ENCODE results near the gene GSE1.

The GSE1 gene

DNA sequence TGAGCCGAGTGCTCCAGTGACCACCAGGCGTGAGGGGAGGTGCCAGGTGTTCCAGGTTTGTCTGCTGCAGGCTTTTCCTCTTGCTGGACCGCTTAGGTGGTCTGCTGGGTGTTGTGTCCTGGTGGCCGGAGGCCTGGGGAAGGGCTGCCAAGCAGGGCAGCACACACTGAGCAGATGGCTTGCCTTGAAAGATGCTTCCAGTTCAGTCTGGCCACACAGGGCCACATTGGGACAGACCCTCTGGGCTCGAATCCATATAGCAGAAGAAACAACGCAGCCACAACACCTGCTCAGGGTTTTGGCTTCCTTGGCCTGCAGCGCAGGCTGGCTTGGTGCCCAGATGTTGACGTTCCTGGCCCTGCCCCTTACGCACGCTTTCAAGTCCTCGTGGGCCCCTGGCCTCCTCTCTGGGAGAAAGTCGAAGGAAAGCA, 50.8 kb downstream of the GSE1 start:
- DNase-seq: no peak

DNA sequence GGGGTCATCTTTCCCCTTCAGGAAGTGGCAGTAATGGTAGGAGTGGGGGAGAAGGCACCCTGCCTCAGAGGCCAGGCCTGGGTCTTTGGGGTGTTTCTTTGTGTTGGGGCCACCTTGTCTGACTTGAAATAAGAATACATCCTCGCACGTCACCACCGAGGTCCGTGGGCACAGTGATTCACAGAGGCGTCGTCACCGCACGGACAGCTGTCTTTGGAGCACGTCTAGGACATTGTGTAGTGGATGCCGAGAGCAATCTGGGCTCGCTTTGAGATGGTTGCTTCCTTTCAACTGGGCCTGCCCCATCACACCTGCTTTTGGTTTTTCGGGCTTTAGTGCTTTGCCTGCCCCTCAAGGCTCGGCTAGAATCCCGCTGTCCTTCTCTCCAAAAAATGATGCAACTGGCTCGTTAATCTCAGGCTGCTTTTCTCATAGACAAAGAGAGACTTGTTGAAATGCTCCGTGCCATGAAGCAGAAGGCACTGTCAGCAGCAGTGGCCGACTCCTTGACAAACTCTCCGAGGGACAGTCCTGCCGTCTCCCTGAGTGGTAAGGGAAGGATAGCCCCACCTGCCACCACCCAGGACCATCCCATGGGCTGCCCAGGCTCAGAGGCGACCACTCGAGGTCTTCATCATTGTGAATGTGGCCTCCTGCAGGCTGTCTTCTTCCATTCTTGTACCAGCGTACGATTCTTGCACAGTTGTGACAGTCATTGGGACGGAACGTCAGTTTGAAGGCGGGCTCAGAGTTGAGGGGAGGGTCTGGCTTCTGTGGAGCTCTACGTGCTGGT, 51.7 kb downstream of the GSE1 start:
- DNase-seq: no peak

DNA sequence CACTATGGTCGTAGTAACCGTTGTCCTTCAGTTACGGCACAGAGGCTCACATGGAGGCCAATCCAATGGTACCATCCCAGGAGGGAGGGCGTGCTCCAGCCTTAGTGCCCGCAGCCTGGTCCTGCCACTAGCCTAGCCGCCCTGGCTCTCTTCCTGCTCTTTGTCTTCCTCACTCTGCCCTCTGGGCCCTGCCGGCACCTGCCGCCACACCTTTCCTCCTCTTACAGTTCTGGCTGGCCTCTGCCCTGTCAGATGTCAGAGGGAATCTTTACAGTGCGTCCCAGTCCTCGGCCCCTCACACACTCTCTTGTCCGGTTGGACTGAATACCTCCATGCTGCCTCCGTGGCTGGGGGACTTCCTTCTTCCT, 52.2 kb downstream of the GSE1 start:
- no peak for DNase-seq

DNA sequence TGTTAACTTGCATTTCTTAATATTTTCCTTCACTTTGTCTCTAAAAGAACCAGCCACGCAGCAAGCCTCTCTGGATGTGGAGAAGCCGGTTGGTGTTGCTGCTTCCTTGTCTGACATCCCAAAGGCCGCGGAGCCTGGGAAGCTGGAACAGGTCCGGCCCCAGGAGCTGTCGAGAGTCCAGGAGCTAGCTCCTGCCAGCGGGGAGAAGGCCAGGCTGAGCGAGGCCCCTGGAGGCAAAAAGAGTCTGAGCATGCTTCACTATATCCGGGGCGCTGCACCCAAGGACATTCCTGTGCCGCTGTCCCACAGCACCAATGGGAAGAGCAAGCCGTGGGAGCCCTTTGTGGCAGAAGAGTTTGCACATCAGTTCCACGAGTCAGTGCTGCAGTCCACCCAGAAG, 52.8 kb downstream of the GSE1 start:
- no peak for DNase-seq

DNA sequence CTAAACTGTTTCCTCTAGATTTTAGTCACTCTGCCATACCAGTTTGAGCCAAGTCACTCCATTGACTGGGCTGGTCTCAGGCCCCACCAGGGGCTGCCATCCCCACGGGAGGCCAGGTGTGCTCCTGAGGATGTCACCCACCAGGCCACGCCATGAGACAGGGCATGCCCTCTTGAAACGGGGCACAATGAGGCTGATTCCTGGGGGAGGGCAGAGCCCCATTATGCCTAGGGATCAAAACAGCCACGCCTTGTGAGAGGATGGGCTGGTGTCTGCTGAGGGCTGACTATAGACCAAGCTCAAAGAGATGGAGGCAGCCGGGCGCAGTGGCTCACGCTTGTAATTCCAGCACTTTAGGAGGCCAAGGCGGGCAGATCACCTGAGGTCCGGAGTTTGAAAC, 54.1 kb downstream of the GSE1 start:
- DNase-seq: no peak

DNA sequence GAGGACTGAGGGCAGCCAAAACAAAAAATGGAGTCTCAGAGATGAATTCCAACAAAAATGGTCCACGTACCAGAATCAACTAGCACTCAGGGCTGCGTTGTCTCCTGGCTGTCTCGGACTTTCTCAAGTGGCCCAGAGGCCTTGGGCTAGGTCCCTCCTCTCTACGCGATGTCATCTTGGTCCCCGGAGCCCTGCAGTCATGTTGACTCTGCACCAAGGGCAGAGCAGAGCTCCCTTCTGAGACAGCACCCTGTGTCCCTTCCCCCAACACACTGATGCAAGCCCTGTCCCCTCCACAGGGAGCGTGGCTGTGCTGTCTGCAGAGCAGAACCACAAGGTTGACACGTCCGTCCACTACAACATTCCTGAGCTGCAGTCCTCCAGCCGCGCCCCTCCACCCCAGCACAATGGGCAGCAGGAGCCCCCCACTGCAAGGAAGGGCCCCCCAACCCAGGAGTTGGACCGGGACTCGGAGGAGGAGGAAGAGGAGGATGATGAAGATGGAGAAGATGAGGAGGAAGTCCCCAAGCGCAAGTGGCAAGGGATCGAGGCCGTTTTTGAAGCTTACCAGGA, 54.8 kb downstream of the GSE1 start:
- no peak for DNase-seq

DNA sequence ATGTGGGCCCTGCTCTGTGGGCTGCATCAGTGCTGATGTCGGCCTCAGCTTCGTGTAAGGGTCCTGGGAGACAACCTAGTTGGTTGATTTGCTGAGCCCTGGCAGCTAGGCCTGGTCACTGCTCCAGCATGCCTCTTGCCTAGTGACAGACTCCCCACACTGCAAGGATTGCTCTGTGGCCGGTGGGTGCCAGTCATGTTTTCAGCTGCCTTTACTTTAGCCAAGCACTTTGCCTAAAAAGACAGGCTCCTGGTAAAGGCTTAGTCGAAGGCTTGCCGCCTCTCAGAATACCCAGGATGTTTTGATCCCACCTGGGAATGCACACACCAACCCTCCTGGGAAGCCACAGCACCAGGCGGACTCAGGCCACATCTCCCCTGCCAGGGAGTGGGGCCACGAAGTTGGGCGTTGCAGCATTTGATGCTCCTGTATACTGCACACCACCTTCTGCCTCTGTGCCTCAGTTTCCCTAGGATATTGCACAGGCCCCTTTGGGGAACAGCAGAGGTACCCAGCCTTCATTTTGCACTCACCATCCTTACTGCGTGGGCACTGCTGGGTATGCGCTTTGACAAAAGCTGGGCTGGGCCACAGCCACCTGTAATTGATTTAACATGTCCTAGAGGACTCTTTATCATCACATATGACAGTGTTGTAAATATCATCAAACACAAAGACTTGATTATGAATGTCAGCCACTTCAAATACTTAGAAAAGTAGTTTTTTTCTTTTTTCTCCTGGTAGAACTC, 55.7 kb downstream of the GSE1 start:
- no peak for DNase-seq

DNA sequence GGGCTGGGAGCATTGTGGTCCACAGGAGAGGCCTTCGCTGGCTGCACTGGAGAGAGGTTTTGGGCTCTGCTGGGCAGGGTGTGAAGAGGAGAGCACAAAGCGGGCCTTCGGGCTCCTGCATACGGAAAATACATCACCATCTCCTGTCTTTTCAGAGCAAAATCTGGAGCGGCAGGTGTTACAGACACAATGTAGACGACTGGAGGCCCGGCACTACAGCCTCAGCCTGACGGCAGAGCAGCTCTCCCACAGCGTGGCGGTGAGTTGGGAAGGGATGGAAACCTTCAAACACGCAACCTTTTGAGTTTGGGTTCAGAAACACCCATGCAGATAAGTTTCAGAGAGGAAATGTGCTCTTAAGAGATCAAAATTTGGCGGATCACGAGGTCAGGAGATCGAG, 57.7 kb downstream of the GSE1 start:
- DNase-seq: no peak

DNA sequence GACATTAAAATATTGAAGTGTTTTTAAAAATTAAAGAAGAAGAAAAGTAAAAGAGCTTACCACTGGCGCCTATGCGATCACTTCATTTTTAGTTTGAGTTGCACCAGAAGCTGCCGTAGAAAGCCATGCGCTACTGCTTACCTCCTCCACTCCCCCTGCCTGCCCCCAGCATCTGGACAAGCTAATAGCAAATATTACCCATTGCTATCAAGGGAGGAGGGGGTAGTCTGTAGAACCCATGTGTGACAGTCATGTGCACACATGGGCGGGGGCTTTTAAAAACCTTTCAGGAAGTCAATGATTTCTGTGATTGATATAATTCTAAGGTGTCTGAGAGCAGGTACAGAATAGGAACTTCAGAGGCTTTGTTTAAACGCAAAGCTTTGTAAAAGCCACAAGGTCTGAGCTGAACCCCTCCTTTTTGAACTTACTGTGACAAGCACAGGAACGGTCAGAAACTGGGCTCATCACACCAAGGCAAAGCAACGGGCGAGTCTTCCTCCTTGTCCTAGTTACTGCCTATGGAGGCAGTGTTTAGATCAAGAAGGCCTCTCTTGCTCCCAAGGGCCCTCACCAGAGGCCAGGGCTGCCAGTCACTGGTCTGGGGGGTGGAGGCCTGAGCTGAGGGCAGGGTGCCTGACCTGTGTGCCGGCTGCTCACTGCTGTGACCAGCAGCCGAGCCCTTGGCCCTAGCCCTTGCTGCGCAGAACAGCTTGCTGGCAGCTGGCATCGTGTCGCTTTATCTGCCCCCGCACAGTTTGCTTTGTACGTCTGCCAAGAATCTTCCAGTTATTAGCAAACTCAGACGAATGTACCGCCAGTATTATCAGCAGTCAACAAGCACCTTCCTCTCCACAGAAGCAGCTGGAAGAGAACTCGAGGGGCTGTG, 60.7 kb downstream of the GSE1 start:
- no peak for DNase-seq

DNA sequence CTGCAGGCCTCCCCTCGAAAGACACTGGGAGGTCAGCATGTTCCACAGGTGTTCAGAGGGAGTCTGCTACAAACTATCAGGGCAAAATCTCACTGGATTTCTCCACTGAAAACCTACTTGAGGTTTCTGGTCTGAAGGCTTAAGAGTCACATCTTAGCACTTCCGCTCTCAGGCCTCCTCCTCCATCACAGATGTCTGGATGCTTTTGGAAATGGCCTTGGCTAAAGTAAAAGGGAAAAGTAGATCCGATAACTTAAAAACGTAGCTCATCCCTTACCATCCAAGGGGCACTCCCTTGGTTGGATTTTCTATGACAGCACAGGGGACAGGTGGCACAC, 61.3 kb downstream of the GSE1 start:
- no peak for DNase-seq

DNA sequence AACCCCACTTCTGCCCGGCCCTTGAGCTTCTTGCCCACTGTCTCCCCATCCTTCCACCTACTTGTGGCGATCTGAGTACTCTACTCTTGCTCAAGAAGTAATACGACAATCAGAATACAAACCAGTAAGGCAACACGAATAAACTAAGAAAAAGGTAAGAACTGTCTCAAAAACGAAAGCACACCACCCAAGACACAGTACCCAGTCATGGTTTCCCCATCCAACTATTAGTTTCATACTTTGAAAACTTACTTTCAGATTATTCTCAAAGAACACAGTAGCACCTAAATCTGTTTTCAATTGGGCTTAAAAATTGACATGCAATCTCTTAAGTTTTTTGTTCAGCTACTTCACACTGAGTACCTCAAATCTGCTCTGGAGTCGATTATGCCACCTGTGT, 61.7 kb downstream of the GSE1 start:
- DNase-seq: no peak

DNA sequence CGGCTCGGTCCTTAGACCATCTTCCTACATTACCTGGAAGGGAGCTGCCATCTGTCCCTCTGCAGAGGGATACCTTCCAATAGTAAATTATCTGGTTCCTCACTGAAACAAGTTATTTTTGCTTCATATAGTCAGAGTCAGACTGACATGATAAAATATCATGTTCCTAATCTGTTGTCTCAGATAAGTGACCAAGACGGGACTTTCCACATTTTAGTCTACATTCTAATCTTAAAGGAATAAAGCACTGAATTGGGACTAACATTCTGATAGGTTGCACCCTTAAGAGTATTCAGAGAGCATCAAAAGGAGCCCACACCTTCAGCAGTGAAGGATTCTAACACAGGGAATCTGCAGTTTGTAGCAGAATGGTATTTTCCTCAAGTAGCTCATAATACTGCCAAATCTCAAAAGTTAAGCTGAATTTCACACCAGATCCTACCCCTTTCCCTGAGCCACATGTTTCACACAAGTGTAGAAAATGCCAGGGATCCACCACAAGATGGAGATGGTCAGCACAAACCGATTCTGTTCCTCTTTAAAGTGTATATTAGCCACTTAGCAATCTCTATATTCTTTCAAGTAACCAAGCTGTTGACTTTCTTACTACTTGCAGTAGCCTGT, 62.2 kb downstream of the GSE1 start:
- DNase-seq: no peak

DNA sequence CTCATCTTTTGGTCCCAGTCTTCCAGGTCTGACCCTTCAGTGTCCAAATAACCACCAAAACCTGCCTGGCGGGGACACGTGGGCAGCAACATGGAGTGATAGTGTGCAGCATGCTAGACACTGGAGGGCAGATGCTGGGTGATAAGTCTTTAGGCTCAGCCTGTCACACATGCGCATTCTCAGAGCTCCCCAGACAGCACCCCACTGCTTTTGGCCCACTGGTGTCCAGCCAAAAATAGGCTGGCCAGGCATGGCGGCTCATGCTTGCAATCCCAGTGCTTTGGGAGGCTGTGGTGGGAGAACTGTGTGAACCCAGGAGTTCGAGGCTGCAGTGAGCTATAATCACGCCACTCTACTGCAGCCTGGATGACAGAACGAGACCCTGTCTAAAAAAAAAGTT, 63.3 kb downstream of the GSE1 start:
- no peak for DNase-seq

DNA sequence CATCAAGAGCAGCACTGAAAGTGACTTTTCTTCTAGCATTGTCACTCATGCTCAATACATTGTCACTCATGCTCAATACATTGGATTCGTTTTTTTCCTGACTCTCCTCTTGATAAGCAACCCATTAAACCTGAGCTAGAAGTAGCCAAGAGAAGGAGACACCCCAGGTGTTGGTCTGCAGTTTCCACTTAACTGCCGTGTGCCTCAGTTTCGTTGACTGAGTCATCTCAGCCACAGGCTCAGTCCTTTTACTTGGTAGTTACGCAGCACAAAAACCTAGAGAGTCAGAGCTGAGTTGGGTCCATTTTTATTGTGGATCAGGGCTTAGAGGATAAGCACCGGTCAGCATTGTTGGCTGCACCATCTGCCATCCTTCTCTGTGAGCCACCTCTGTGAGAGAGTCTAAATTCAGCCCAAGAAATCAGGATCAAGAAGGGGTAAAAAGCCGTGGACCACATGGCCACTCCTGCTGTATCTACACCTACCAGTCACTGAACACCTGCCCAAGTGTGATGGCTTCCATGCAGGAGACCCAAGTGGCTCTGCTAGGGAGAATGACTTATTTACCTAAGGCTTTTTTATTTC, 64.4 kb downstream of the GSE1 start:
- no peak for DNase-seq

DNA sequence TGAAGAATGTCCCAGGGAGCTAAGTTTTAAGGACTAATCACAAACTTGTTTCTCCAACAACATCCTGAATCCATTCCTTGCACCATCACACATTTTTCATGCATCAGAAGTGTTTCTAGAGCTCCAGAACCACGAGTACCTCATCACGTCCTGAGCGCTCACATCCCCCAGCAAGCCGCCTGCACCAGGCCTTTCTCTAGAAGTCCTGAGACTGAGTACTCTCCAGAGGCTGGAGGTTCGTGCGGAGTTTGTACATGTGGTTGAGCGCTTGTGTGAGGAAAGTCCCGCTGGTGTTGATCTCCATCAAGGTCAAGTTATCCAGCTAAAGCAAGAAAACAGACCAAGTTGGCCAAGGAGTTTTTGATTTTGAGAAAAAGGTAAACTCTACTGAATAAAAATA, 64.9 kb downstream of the GSE1 start:
- no peak for DNase-seq

DNA sequence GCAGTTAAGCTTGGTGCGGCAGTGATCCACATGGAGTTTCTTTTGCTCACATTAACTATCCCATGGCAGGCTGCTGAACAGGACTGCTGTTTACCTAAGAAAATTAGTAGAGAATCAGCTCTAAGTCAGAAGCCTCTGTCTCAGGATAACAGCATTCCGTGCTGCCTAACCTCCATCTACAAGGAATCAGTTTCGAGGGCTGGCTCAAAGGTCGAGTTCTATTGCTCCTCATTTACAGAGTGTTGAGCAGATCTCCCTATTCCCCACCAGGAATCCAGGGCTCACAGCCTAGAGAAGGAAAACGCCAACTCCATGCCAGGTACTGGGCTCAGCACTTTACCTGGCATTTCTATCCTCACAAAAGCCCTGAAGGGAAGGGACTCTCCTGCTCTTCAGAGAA, 65.7 kb downstream of the GSE1 start:
- no peak for DNase-seq

DNA sequence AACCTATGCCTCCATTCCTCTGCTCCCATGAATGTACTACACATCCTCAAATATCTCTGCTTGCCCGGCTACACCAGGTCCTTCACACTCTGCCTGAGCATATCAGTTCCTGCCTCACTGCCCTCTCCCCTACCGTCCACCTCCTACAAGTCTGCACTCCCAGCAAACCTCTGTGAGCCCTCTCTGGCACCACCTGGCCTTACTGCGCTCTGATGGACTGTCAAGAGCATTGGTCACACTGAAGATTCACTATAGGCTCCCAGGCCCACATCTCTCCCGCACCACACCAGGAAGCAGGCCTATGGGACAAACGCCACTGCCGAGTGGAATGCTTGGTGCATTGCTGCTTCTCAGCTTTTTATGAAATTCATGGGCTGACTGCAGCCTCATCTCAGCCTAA, 66.7 kb downstream of the GSE1 start:
- no peak for DNase-seq

DNA sequence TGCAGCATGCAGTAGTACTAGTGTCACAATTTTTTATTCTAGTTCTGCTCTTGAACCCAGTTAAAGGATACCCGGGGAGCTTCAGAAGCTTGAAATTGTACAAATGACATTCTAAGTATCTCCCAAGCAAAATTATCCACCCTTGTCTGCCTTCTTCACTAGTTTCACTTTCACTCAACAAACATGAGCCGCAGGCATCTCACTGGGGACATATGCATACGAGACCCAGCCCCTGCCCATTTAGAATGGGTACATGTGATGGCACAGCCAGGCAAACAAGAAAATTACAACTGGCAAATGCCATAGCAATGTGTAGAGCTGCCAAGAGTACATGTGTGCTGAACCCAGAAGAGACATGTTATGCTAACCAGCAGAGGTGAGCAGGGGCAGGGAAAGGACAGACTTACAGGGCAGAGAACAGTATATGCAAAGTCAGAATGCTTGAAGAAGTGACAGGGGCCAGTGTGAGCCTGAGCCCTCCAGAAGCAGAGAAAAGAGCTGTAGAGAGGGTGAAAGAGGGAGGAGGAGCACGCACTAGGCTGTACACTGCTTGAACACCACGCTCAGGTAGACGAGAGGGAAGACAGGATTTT, 67.3 kb downstream of the GSE1 start:
- DNase-seq: no peak

DNA sequence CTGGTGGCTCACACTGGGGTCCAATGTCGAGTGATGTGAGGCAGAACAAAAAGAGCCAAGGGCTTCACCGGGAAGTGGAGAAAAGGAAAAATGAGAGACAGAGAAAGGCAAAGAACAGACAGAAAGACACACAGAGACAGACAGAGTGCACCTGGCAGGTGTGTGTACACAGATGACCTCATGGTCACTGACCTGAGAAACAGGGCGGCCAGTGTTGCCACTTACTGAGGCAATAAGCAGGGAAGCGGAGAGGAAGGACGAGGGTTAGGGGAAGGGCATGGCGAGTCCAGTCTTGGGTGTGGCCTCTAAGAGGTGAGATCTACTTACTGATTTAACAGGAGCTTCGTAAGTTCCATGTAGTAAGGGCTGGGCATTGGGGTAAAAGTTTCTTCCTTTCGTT, 68.1 kb downstream of the GSE1 start:
- DNase-seq: no peak

DNA sequence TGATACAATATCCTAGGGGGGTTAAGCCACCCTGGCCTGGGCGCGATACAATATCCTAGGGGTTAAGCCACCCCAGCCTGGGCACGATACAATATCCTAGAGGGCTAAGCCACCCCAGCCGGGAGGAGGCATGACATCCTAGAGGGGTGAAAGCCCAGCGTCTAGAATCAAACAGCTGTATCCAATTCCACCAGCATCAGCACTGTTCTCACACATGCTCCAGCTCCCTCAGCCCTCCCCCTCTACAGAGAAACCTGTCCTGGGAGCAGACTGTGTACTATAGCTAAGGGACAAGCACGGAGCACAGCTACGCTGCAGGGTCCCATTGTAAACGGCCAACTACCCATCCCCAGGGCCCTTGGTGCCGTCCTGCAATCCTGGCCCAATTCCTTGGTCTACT, 69.4 kb downstream of the GSE1 start:
- DNase-seq: no peak

DNA sequence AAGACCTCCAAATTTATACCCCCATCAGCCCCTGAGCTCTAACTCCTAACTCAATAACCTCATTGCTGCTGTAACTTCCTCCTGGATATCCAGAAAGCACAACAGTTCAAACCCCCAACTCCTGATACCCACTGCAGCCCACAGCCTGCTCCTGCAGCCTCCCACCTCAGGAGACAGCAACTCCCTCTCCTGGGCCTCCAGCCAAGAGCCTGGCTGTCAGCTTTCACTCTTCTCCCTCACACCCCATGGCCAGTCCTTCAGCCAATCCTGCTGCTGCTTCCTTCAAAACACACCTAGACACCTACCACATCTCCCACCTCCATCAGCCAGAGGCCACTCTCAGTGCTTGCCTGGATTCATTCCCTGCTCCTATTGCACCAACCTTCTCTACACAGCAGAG, 70.2 kb downstream of the GSE1 start:
- DNase-seq: no peak

DNA sequence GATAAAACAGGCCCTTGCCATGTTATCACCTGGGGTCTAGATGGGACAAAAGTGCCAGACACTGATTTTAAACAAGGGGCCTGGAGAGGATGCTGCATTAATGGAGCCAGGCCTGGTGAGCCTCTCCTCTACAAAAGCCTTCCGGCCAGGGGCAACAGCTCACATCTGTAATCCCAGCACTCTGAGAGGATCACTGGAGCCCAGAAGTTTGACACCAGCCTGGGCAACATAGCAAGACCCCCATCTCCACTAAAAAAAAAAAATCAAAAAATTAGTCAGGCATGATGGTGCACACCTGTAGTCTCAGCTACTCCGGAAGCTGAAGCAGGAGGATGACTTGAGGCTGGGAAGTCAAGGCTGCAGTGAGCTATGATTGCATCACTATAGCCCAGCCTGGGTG, 72.1 kb downstream of the GSE1 start:
- DNase-seq: no peak
